ENCODE results near the gene CDON. TPM values are rescaled to one million over a fixed set of nuclear protein-coding genes. Genes with fewer than 3 reads are reported as not detected.

CDON gene
- total RNA-seq, 1 donor from 2014 or later, result 29.4 TPM

DNA sequence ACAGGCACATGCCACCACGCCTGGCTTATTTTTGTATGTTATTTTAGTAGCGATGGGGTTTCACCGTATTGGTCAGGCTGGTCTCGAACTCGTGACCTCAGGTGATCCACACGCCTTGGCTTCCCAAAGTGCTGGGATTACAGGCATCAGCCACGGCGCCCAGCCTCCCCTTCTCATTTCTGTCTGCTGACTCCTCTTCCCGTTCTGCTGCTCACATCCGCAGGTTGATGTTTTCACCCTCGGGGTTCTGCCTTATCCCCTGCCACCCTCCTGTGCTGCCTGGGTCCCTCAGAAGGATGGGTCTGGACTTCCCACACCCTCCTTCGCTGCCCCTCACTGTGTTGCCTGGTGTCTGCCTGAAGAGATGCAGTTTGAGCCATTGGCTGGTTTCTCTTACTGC is 136.0 kb downstream of the CDON start:
- TF ChIP-seq, protein P1, sequence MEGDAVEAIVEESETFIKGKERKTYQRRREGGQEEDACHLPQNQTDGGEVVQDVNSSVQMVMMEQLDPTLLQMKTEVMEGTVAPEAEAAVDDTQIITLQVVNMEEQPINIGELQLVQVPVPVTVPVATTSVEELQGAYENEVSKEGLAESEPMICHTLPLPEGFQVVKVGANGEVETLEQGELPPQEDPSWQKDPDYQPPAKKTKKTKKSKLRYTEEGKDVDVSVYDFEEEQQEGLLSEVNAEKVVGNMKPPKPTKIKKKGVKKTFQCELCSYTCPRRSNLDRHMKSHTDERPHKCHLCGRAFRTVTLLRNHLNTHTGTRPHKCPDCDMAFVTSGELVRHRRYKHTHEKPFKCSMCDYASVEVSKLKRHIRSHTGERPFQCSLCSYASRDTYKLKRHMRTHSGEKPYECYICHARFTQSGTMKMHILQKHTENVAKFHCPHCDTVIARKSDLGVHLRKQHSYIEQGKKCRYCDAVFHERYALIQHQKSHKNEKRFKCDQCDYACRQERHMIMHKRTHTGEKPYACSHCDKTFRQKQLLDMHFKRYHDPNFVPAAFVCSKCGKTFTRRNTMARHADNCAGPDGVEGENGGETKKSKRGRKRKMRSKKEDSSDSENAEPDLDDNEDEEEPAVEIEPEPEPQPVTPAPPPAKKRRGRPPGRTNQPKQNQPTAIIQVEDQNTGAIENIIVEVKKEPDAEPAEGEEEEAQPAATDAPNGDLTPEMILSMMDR (IDR thresholded peaks at IDR 0.05), result no peak
- peak; percentile 63 for DNase-seq (ENCODE audit: extremely low spot score, unreplicated experiment)
- Mint-ChIP-seq H3K4me3 (ENCODE audit: unreplicated experiment) (no peak overlapping the region), H3K4me1 (ENCODE audit: unreplicated experiment) (no peaks in the 10 kb centered on the region), H3K27ac (ENCODE audit: unreplicated experiment) (no peak overlapping the region), H3K27me3 (ENCODE audit: unreplicated experiment) (peaks cover 75% of the 10 kb centered on the region), H3K9me3 (ENCODE audit: unreplicated experiment) (no peaks in the 10 kb centered on the region), H3K36me3 (ENCODE audit: unreplicated experiment) (no peaks in the 10 kb centered on the region)

DNA sequence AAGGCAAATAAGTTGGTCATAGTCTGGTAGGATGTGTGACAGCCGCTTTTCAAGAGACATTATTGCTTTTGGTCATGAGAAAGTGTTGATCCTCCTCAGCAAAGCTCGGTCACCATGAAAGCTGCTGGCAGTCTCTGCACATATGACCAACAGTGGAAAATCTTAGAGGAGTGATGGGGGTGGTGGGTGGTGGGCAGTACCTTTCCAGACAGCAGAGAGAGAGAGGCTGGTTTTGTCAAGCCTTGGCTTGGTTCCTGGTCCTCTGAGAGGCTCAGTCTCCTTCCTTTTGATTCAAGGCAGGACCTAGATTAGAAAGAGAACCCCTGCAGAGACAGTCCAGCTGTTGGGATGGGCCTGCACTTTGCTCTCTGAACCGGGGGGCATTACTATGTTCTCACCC is 136.9 kb downstream of the CDON start:
- Mint-ChIP-seq H3K36me3 (ENCODE audit: unreplicated experiment) (no peaks in the 10 kb centered on the region), H3K27ac (ENCODE audit: unreplicated experiment) (no peak overlapping the region), H3K27me3 (ENCODE audit: unreplicated experiment) (peaks cover 69% of the 10 kb centered on the region), H3K4me3 (ENCODE audit: unreplicated experiment) (no peak overlapping the region), H3K4me1 (ENCODE audit: unreplicated experiment) (no peaks in the 10 kb centered on the region), H3K9me3 (ENCODE audit: unreplicated experiment) (no peaks in the 10 kb centered on the region)
- peak; percentile 38 for DNase-seq (ENCODE audit: extremely low spot score, unreplicated experiment)
- TF ChIP-seq, protein P1 (IDR thresholded peaks at IDR 0.05), result no peak

DNA sequence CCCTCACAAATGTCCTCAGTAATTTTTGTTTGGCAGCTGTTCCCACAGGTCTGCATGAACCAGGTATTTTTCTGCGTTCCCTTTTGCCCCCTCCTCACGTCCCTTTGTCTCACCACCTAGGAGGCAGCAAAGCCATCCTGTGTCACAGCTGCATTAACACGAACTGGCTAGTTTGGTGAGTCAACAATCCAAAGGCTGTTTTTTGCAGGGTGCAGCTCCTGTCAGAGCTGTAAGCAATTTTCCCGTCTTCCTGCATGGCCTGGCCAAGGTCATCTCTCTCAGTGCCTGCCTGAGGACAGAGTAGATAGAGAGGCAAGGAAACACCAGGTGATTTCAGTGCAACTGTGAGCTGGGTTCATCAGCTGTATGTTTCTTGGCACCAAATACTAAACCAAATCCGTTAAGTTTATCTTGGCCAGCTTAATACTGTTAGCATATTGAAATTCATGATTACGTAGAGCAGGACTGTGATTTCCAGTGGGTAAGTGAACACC is 137.4 kb downstream of the CDON start:
- H3K36me3 Mint-ChIP-seq (ENCODE audit: unreplicated experiment), result no peaks in the 10 kb centered on the region
- no peak overlapping the region for H3K4me3 Mint-ChIP-seq (ENCODE audit: unreplicated experiment)
- peak; percentile 51 for DNase-seq (ENCODE audit: extremely low spot score, unreplicated experiment)
- TF ChIP-seq, protein P1 (IDR thresholded peaks at IDR 0.05), result no peak
- H3K27me3 Mint-ChIP-seq (ENCODE audit: unreplicated experiment), result peaks cover 68% of the 10 kb centered on the region
- no peak overlapping the region for H3K27ac Mint-ChIP-seq (ENCODE audit: unreplicated experiment)
- H3K9me3 Mint-ChIP-seq (ENCODE audit: unreplicated experiment), result no peaks in the 10 kb centered on the region
- H3K4me1 Mint-ChIP-seq (ENCODE audit: unreplicated experiment), result no peaks in the 10 kb centered on the region

DNA sequence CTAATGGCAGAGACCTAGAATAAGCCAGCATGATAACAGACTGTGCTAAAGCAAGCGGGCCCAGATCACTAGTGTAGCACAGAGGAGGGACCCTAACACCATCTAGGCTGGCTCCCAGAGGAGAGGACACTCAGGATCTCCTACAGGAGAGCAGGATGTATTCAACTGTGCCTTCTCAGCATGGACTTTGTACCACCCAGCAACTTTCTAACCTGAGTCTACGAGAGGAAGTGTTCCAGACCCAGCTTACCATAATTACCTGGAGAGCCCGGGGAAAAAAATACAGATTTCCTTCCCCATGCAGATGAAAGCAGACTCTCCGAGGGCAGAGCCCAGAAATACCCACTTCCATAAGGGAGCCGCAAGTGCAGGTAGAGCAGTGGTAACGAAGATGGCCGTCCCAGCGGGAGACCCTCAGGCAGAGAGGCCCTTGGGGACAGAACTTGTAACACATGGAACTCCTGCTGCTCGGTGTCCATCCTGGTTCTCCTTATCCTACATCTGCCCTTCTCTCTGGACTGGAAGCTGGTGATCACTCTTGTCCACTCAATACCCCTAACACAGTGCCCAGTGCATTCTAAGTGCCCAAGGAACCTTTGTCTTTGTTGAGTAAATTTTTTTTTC is 138.2 kb downstream of the CDON start:
- Mint-ChIP-seq H3K4me3 (ENCODE audit: unreplicated experiment) (no peak overlapping the region), H3K36me3 (ENCODE audit: unreplicated experiment) (no peaks in the 10 kb centered on the region), H3K27me3 (ENCODE audit: unreplicated experiment) (peaks cover 66% of the 10 kb centered on the region), H3K9me3 (ENCODE audit: unreplicated experiment) (no peaks in the 10 kb centered on the region), H3K27ac (ENCODE audit: unreplicated experiment) (no peak overlapping the region), H3K4me1 (ENCODE audit: unreplicated experiment) (no peaks in the 10 kb centered on the region)
- TF ChIP-seq, protein P1 (IDR thresholded peaks at IDR 0.05), result no peak
- DNase-seq (ENCODE audit: extremely low spot score, unreplicated experiment), result peak; percentile 73

DNA sequence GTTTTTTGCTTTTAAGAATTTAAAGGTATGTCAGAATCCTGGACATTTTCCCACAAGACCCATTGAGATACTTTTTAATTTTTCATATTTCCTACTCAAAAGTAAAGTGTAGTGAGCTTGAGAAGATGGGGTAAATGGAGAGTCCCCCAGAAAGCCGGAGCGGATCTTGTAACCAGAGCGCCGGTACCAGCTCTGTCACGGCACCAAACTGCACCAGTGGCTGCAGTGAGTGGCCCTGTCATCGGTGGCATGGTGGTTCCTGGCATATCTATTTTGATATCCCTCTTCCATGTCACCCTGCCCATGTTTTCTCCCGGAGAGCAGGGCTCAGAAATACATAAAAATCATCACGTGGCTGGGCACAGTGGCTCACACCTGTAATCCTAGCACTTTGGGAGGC is 139.0 kb downstream of the CDON start:
- Mint-ChIP-seq H3K9me3 (ENCODE audit: unreplicated experiment) (no peaks in the 10 kb centered on the region), H3K4me3 (ENCODE audit: unreplicated experiment) (no peak overlapping the region), H3K27ac (ENCODE audit: unreplicated experiment) (no peak overlapping the region), H3K27me3 (ENCODE audit: unreplicated experiment) (peaks cover 66% of the 10 kb centered on the region), H3K4me1 (ENCODE audit: unreplicated experiment) (no peaks in the 10 kb centered on the region), H3K36me3 (ENCODE audit: unreplicated experiment) (no peaks in the 10 kb centered on the region)
- no peak for DNase-seq (ENCODE audit: extremely low spot score, unreplicated experiment)
- TF ChIP-seq, protein P1 (IDR thresholded peaks at IDR 0.05), result no peak

Measured in osteocyte (in vitro differentiated cells).